SW480 (cell line): Measurements from ENCODE around the gene RAD51B.

Source experiments
- DNase-seq: peaks from one replicate; pipeline ENCODE4 v3.0.0-alpha.2; 2016; ENCODE audit warnings: low spot score

RAD51B gene

DNA sequence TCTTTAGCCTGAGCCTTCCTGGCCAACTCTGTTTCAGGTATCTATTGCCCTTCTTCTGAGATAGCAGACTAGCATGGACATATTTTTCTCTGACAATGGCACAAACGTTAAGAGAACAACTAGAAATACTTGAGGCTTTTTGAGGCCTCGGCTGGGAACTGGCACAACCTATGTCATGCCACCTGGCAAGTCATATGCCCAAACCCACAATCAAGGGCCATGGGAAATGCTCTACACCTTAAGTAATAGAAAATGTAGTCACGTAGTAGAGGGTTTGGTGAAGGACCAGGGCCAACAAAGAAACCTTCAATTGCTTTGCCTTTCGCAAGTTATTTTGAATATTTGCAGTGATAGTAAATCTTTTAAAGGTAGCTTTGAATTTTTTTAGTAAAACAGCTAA is 647.8 kb downstream of the RAD51B start:
- no peak for DNase-seq

GRCh38 chr14:68468437-68469207 is 649.0 kb downstream of the RAD51B start:
- peak; percentile 46 for DNase-seq

DNA sequence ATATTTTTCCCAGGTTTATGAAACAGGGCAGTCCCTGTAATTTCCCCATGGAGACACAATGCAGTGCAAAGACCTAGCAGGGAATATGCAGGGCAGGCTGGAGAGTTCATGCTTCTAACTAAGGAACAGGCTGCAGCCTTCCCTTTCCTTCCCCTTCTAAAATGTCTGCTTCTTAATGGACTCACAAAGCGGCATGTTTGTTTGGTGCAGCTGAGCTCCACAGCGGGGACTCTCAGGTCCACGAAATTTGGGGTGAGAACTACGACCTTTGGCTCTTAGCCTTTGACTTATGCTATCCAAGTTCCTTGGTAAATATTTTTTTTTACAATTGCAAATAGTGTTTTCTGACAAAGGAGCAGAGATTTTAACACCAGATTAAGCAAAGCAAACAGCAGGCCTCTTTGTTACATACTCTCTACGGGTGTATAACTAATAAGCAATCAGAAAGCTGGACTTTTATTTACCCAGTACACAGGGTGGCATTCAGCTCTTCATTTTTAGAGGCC is 649.7 kb downstream of the RAD51B start:
- DNase-seq = no peak

GRCh38 chr14:68470361-68470760 is 650.8 kb downstream of the RAD51B start:
- DNase-seq = no peak

- DNase-seq = no peak
Observed at GRCh38 chr14:68471029-68471963, 651.7 kb downstream of the RAD51B start.

GRCh38 chr14:68471964-68472508 is 652.5 kb downstream of the RAD51B start:
- no peak for DNase-seq

DNA sequence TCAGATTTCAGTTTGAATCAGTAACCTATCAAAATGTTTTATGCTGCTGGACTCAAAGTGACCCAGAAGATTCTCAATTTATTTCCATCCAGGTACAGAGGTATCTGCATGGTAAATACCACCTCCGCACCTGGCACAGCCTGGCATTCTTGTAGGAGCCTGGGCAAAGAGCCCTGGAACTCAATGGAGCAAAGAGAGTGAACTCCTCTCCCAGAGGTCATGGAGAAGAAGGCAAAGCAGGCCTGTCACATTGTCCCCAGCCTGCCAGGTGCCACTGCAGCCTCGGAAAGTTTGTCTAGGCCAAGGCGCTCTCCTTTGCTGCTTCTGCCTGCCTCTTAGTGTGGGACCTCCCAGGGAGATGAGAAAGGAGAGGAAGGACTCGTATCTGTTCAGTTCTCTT is 653.5 kb downstream of the RAD51B start:
- no peak for DNase-seq

DNA sequence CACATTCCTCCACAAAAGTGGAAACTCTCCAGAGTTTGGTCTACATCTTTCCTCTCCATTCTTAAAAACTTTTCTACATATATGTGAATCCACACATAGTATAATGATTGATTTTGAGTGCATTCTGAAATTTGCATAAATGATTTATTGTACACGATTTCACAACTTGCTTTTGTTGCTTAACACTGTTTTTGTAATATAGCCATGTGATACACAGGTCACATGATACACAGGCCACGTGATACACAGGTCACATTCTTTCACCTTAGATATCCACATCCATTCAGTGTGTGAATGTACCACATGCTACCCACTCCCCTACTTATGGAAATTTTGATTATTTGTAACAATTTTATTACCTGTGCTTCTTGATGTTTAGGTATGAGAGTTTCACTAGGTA is 654.2 kb downstream of the RAD51B start:
- DNase-seq = peak; percentile 28

GRCh38 chr14:68474741-68475140 is 655.2 kb downstream of the RAD51B start:
- DNase-seq = no peak

DNA sequence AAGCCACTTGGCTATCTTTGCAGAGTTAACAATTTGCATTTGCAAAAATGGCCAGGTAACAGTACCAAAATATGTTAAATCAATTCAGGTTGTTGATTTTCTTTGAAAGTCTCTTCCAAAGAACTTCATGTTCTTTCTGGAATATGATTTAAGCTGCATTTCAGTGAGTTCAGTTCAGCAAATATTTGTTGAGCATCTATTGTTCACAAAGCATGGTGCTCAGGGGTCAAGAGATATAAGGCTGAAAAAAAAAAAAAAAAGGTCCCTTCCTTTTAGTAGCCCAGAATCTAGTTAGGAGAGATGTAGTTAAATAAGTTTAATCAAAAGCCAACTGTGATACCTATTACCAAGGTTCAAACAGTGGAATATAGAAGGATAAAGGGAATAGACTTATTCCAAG is 656.2 kb downstream of the RAD51B start:
- no peak for DNase-seq

DNA sequence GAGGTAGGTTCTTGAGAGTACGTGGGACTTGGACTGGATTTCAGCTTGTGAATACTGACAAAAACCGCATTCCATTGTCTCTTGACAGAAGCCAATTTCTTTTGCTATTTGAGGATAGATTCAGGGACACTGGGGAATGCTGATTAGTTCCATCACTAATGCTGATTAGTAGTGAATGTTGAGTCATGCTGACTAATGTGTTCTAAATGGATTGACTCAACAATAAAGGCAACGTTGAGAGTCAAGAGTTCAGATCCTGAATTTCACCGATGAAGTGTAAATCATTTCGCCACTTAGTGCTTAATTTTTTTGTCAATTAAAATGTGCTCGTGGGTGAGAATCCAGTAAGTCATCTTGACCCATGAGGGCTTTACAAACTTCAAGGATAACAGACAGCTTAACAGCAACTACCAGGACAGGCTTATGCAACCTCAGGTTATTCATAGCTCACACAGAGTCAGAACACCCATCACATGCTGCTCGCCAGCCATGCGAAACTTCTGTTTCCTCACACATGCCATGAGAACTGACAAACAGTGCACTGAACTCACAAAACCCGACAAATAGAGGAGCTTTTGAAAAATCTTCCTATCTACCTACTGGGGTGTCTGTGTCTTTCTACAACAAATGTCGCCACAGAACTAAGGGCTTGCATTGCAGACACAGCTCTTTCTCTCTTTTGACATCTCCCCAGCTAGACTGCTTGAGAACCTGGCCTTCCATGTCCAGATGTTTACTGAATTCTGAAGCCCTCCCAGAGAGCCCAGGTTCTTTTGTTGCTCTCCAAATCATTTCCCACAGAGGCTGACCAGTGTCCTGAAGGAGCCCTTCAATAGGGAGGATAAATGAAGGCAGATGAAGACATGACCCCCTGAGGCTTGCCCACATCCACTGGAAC is 656.9 kb downstream of the RAD51B start:
- no peak for DNase-seq

DNA sequence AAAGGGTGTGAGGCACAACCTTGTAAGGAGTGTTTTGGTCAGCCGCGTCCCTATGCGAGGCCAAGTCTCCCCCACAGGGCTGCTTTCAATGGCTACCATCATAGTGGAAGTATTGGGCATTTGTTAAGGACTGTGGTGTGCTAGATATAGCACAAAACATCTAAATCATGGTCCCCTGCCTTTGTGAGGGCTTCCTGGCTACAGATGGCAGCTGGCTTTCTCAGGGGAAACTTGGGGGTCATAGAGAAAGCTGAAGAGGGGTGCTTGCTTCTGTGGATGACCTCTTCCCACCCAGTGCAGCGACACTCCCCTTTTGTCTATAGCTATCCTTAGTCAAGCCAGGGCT is 657.5 kb downstream of the RAD51B start:
- no peak for DNase-seq

GRCh38 chr14:68477461-68478085 is 658.0 kb downstream of the RAD51B start:
- no peak for DNase-seq

DNA sequence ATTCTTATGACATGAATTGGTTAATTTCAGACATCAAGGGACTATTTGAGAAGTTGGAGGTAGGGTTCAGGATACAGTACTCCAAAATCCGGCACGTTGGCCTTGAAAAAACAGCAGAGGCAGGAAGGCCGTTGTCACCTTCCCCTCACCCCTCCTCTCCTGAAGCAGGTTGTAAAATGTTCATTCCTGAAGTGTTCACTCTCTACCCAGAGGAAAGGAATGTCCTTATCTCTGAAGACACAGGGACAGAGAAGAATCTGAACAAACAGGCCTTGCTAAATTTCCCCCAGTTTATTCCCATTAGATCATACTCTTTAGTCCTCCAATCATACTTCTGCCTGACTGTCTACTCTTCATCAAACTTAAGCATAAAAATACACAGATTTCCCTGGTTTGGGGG is 659.7 kb downstream of the RAD51B start:
- no peak for DNase-seq

DNA sequence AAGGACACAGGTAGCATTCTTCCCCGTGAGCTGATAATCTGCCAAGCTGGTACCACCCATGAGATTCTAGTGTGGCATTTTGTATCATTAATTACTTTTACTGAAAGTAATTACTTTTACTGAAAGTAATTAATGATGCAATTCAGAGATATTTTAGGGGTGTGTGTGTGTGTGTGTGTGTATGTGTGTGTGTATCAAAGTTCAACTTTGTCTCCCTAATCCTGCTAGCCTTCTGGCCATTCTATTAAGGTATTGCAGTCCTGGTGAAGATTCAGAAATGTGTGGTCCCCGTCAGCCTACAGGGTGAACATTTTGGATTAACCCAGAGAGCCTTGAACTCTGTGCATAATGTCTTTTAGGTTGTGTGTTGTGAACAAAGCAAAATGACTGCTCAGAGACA is 662.4 kb downstream of the RAD51B start:
- DNase-seq = no peak

DNA sequence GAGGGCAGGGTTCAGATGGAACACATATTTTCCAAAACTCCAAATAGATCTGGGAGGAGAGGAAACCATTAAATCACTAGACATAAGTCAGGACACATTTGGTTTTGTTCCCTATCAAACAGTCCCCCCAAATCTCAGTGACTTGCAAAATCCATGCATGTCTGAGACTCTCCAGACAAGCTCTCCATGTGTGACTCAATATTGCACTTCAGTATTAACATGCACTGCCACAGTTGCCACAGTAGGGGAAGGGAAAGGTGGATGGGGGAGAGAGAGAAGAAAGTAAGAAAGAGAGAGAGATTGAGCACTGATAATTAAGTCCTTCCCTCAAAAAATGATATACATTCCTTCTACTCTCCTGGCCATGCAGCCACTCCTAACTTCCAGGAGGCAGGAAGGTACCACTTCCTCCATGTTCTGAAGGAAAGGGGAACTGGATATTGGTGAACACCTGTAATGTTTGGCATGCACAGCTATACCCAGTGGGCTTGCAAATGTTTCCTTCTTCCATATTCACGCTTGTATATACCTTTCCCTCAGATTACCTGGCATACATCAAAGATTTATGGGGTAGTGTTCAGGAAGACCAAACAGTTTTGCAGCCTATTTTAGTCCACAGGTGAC is 663.3 kb downstream of the RAD51B start:
- DNase-seq = no peak

DNA sequence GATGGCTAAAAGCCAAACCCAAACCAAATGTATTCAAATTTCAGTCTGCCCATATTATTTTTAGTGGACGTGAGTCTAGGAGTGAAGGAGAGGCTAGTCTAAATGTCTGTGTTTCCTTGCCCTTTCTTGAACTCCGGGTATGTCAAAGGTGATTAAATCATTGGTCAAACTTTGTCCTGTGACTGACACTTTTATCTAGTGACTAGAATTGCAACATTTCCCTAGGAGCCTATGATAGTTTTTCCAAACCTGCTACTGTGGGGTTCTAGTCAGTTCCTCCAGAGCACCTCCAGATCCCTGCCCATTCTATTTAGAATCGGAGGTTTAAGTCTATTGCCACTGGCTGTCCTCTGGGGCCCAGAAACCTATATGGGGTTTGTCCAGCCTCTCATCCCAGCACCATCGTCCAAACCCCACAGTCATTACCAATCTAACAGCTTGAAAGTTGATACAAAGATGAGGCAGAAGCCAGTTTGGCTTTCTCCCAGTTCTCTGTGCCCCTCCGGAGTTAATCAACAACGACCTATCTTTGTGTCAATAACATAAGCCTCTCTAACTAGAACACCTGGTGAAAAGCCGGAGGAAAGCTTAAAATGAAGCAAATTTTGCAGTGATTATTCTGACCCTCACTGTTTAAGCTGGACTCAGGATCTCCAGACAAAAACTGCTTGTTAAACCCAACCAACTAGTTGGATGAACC is 666.6 kb downstream of the RAD51B start:
- no peak for DNase-seq

GRCh38 chr14:68486809-68487208 is 667.2 kb downstream of the RAD51B start:
- DNase-seq = no peak

DNA sequence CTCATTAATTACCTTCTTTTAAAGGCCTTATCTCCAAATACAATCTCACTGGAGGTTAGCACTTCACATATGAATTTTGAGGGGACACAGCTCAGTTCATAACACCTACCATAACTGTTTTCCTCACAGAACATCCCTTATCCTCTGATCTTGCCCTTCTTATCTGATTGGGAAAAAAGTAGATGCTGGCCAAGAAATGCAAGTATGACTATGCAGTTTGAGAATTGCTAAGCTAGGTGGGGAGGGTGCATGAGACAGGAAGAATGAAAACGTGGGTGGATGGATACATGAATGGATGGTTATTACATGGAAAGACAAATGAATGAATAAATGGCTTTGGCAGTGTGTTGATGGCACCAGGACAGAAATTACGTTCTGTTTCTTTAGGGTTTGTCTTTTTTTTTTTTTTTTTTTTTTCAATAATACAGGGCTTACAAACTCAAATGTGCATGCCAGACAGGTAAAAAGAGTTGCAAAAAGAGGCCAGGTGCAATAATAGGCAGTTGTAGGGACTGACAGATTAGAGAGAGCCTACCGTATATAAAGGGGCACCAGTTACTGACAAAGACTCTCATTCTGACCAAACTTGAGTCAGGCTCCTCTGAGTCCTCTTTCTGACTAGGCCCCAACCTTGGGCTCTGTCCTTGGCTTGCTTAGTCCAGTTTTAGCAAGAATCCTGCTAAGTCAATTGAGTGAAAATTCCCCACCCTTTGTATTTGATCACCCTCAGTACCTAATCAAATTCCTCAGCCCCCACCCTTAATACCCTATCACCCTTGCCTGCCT is 668.4 kb downstream of the RAD51B start:
- DNase-seq = peak; percentile 30
